ENCODE data around the gene GDF2. TPM values are rescaled to one million over a fixed set of nuclear protein-coding genes. Genes with fewer than 3 reads are reported as not detected.
A peak's percentile ranks its signal among the peaks of the same experiment; 100 is the strongest.

Gene GDF2
- polyA plus RNA-seq, 4 donors, result not detected

DNA sequence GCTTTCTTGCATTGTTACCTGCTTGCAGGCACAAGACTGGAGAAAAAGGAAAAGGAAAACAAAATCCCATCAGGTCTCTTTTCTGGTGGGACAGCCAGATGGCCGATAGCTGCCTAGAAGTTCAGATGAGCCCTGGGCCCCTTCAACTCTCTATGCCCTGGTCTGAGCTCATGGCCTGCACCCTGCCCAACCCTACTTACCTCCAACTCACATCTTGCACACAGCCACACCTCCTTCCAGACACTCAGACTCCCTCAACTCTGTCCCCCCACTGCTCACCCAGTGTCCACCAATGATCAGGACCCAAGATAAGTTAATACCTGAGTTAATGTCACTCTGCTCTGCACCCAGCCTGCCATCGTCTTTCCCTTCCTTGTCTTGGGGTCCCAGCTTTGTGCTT lies 36.8 kb downstream of the GDF2 start:
- Histone ChIP-seq H3K9me3 (ENCODE audit: control insufficient read depth in 2 of 2, insufficient read depth in 1 of 2, low read depth in 1 of 2, low read length in 1 of 2) (no peaks in the 10 kb centered on the region), H3K27ac (ENCODE audit: low read depth in 1 of 3, low read length in 2 of 3) (no peak overlapping the region), H3K27me3 (ENCODE audit: control insufficient read depth in 3 of 3, insufficient read depth in 3 of 3, low read length in 3 of 3) (no peaks in the 10 kb centered on the region), H3K4me1 (ENCODE audit: control insufficient read depth in 3 of 3, insufficient read depth in 2 of 3, low read depth in 1 of 3, low read length in 2 of 3) (peaks cover 0 to 17% (median 3%) of the 10 kb centered on the region in 3 donors), H3K36me3 (ENCODE audit: control insufficient read depth in 3 of 3, insufficient read depth in 2 of 3, low read depth in 1 of 3, low read length in 3 of 3) (no peaks in the 10 kb centered on the region), H3K4me3 (ENCODE audit: low read depth in 1 of 3, low read length in 3 of 3) (no peak overlapping the region)
- FAIRE-seq (no peak), DNase-seq (no peak)
- 79 to 93% (median 88%) methylated on average over 2 of the region's 2 CpGs for WGBS, 3 donors

DNA sequence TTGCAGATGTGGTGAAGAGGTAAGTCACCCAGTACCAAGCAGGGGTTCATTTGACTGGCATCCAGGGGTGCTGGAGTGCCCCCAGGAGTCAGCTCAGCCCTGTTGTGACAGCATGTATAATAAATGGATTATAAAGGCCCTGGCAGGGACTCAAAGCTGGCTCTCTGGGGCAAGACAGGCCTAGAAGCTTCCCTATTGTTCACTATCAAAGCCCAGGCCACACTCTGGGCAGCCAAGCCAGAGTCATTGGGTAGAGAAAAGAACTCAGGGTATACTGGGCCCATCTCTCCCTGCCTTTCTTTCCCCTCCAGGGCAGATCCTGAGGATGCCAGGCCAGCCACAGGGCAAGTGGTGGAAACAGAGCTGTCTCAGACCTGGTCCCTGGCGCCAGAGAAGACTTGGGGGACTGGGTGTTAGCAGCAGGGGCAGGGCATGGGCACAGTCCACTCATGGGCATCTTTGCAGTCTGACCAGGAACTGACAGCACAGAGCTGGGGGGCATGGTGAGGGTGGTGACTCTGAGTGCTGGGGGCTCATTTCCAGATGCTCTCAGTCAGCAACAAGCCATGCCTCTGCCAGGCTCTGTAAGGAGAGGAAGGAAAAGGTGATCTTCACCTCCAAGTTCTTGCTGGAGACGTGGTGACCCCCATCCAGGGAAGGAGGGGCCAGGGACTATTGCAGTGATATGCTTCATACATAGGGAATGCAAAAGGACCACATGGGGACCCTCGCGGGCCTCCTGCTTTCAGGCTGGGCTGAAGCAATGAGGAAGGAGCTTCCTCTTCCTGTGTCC lies 37.6 kb downstream of the GDF2 start:
- H3K27me3 ChIP-seq (ENCODE audit: control insufficient read depth in 3 of 3, insufficient read depth in 3 of 3, low read length in 3 of 3), result no peaks in the 10 kb centered on the region
- H3K4me1 ChIP-seq (ENCODE audit: control insufficient read depth in 3 of 3, insufficient read depth in 2 of 3, low read depth in 1 of 3, low read length in 2 of 3), result peaks cover 0 to 24% (median 6%) of the 10 kb centered on the region in 3 donors
- FAIRE-seq (no peak), DNase-seq (no peak)
- no peaks in the 10 kb centered on the region for H3K9me3 ChIP-seq (ENCODE audit: control insufficient read depth in 2 of 2, insufficient read depth in 1 of 2, low read depth in 1 of 2, low read length in 1 of 2)
- no peak overlapping the region for H3K4me3 ChIP-seq (ENCODE audit: low read depth in 1 of 3, low read length in 3 of 3)
- H3K27ac ChIP-seq (ENCODE audit: low read depth in 1 of 3, low read length in 2 of 3), result no peak overlapping the region
- WGBS, 3 donors, result 70 to 89% (median 84%) methylated on average over 4 of the region's 4 CpGs
- H3K36me3 ChIP-seq (ENCODE audit: control insufficient read depth in 3 of 3, insufficient read depth in 2 of 3, low read depth in 1 of 3, low read length in 3 of 3), result no peaks in the 10 kb centered on the region

DNA sequence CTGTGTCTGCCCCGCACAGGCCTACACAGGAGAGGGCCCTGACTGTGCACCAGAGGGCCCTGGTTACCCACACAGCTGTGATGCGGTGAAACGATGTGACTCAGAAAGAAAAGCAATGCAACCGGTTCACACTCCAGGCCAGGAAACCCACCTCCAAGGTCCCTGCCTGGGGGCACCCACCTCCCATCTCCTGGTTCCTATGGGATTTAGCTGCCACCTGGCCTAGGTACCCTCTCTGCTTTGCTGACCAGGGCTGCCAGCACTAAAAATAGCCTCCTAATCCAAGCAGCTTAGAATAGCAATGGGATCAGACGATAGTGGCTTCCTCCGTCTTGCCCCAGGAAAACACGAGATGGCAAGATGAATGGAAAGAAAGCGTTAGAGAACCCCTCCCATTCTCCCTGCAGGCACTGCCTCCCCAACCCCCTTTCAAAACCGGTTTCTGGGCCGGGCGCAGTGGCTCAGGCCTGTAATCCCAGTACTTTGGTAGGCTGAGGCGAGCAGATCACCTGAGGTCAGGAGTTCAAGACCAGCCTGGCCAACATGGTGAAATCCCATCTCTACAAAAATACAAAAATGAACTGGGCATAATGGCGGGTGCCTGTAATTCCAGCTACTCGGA lies 38.3 kb downstream of the GDF2 start:
- DNase-seq (no peak), FAIRE-seq (no peak)
- H3K27me3 ChIP-seq (ENCODE audit: control insufficient read depth in 3 of 3, insufficient read depth in 3 of 3, low read length in 3 of 3), result no peaks in the 10 kb centered on the region
- H3K27ac ChIP-seq (ENCODE audit: low read depth in 1 of 3, low read length in 2 of 3), result no peak overlapping the region
- H3K36me3 ChIP-seq (ENCODE audit: control insufficient read depth in 3 of 3, insufficient read depth in 2 of 3, low read depth in 1 of 3, low read length in 3 of 3), result no peaks in the 10 kb centered on the region
- no peaks in the 10 kb centered on the region for H3K9me3 ChIP-seq (ENCODE audit: control insufficient read depth in 2 of 2, insufficient read depth in 1 of 2, low read depth in 1 of 2, low read length in 1 of 2)
- H3K4me3 ChIP-seq (ENCODE audit: low read depth in 1 of 3, low read length in 3 of 3), result no peak overlapping the region
- H3K4me1 ChIP-seq (ENCODE audit: control insufficient read depth in 3 of 3, insufficient read depth in 2 of 3, low read depth in 1 of 3, low read length in 2 of 3), result peaks cover 0 to 28% (median 6%) of the 10 kb centered on the region in 3 donors
- 87 to 91% (median 90%) methylated on average over 14 of the region's 14 CpGs for WGBS, 3 donors

DNA sequence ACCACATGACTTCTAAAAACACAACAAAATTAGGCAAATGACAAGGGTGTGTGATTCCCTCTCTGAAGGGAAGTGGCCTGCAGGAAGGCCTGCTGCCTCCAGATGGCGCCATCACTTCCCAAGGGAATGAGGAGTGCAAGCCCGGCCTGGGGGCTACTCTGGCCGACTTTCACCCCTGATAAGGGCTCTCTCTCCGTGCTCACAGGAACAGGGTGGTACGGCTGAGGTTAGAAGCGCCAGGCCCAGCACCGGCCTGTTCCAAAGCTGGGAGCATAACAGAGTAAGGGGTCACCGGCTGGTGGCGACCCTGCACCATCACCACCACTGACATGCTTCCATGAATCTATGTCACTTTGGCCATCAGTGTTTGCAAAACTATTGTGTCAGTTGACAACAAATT lies 39.0 kb downstream of the GDF2 start:
- peaks cover 0 to 28% (median 6%) of the 10 kb centered on the region in 3 donors for H3K4me1 ChIP-seq (ENCODE audit: control insufficient read depth in 3 of 3, insufficient read depth in 2 of 3, low read depth in 1 of 3, low read length in 2 of 3)
- peaks cover 0 to 2% (median 0%) of the 10 kb centered on the region in 3 donors for H3K36me3 ChIP-seq (ENCODE audit: control insufficient read depth in 3 of 3, insufficient read depth in 2 of 3, low read depth in 1 of 3, low read length in 3 of 3)
- H3K27me3 ChIP-seq (ENCODE audit: control insufficient read depth in 3 of 3, insufficient read depth in 3 of 3, low read length in 3 of 3), result no peaks in the 10 kb centered on the region
- DNase-seq (peak in 1 of 2 donors; percentile 51), FAIRE-seq (no peak)
- WGBS, 3 donors, result 54 to 59% (median 57%) methylated on average over 9 of the region's 9 CpGs
- no peaks in the 10 kb centered on the region for H3K9me3 ChIP-seq (ENCODE audit: control insufficient read depth in 2 of 2, insufficient read depth in 1 of 2, low read depth in 1 of 2, low read length in 1 of 2)
- no peak overlapping the region for H3K4me3 ChIP-seq (ENCODE audit: low read depth in 1 of 3, low read length in 3 of 3)
- no peak overlapping the region for H3K27ac ChIP-seq (ENCODE audit: low read depth in 1 of 3, low read length in 2 of 3)

DNA sequence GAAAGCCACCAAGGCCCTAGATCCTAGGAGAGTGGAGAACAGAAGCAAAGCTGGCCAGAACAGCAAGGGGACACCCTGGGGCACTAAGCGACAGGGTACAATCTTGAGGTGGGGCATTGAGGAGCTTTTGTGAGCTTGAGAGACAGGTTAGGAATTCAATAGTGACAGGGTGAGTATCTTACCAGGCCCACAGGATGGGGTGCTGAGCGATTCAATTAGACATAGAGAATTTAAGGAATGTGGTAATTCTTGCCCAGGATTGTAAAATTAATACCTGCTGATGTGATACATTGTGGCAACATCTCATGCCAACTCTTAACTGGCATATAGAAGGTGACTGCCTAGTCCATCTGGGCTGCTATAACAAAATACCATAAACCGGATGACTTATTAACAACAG lies 39.9 kb downstream of the GDF2 start:
- 74 to 84% (median 83%) methylated on average over 3 of the region's 3 CpGs for WGBS, 3 donors
- no peak for FAIRE-seq
- no peak overlapping the region for H3K4me3 ChIP-seq (ENCODE audit: low read depth in 1 of 3, low read length in 3 of 3)
- no peak for DNase-seq
- H3K36me3 ChIP-seq (ENCODE audit: control insufficient read depth in 3 of 3, insufficient read depth in 2 of 3, low read depth in 1 of 3, low read length in 3 of 3), result peaks cover 0 to 4% (median 0%) of the 10 kb centered on the region in 3 donors
- no peaks in the 10 kb centered on the region for H3K9me3 ChIP-seq (ENCODE audit: control insufficient read depth in 2 of 2, insufficient read depth in 1 of 2, low read depth in 1 of 2, low read length in 1 of 2)
- no peaks in the 10 kb centered on the region for H3K27me3 ChIP-seq (ENCODE audit: control insufficient read depth in 3 of 3, insufficient read depth in 3 of 3, low read length in 3 of 3)
- peaks cover 0 to 28% (median 6%) of the 10 kb centered on the region in 3 donors for H3K4me1 ChIP-seq (ENCODE audit: control insufficient read depth in 3 of 3, insufficient read depth in 2 of 3, low read depth in 1 of 3, low read length in 2 of 3)
- peak overlapping the region in 1 of 3 donors; percentile 24 for H3K27ac ChIP-seq (ENCODE audit: low read depth in 1 of 3, low read length in 2 of 3)

DNA sequence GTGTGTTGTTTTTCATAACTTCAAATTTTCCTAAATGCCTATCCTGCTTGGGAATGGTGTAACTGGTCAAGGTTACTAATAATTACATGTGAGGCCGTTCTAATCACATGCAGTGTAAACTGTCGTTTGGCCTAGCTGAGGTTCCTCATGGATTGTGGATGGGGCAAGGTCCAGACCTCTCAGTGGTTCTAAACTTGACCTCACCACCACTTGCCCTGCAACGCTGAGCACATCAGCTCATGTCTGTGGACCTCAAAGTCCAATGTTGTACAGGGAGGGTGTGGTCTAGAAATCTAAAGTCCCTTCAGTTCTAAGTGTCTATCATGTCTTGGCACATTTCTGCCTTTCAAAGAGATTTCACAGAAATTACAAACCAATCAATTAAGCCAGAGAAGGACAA lies 41.5 kb downstream of the GDF2 start:
- 18 to 46% (median 29%) methylated on average over 3 of the region's 3 CpGs for WGBS, 3 donors
- FAIRE-seq (no peak), DNase-seq (peak; percentile 84 to 95)
- H3K27me3 ChIP-seq (ENCODE audit: control insufficient read depth in 3 of 3, insufficient read depth in 3 of 3, low read length in 3 of 3), result no peaks in the 10 kb centered on the region
- peak overlapping the region in 2 of 3 donors; percentile 72 to 78 for H3K27ac ChIP-seq (ENCODE audit: low read depth in 1 of 3, low read length in 2 of 3)
- H3K4me1 ChIP-seq (ENCODE audit: control insufficient read depth in 3 of 3, insufficient read depth in 2 of 3, low read depth in 1 of 3, low read length in 2 of 3), result peaks cover 0 to 28% (median 6%) of the 10 kb centered on the region in 3 donors
- H3K9me3 ChIP-seq (ENCODE audit: control insufficient read depth in 2 of 2, insufficient read depth in 1 of 2, low read depth in 1 of 2, low read length in 1 of 2), result no peaks in the 10 kb centered on the region
- H3K4me3 ChIP-seq (ENCODE audit: low read depth in 1 of 3, low read length in 3 of 3), result no peak overlapping the region
- peaks cover 0 to 18% (median 0%) of the 10 kb centered on the region in 3 donors for H3K36me3 ChIP-seq (ENCODE audit: control insufficient read depth in 3 of 3, insufficient read depth in 2 of 3, low read depth in 1 of 3, low read length in 3 of 3)

DNA sequence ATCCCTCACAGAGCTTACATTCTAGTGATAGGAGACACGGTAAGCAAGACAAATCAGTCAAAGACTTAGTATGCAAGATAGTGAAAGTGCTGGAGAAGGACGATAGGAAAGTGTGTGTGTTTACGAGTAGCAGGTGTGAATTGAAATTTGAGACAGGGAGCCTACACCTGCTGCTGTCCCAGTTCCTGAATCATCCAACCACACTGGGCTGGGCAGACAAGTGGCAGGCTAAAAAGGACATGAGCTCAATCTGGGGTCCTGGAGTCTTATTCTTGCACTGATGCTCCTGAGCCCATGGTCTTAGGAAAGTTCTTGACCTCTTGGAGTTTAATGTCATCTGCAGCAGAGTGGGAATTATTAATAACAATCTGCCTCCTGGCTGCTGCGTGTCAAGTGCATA lies 42.1 kb downstream of the GDF2 start:
- Histone ChIP-seq H3K4me3 (ENCODE audit: low read depth in 1 of 3, low read length in 3 of 3) (no peak overlapping the region), H3K27ac (ENCODE audit: low read depth in 1 of 3, low read length in 2 of 3) (peak overlapping the region in 2 of 3 donors; percentile 62 to 72), H3K36me3 (ENCODE audit: control insufficient read depth in 3 of 3, insufficient read depth in 2 of 3, low read depth in 1 of 3, low read length in 3 of 3) (peaks cover 0 to 18% (median 0%) of the 10 kb centered on the region in 3 donors), H3K27me3 (ENCODE audit: control insufficient read depth in 3 of 3, insufficient read depth in 3 of 3, low read length in 3 of 3) (no peaks in the 10 kb centered on the region), H3K9me3 (ENCODE audit: control insufficient read depth in 2 of 2, insufficient read depth in 1 of 2, low read depth in 1 of 2, low read length in 1 of 2) (no peaks in the 10 kb centered on the region), H3K4me1 (ENCODE audit: control insufficient read depth in 3 of 3, insufficient read depth in 2 of 3, low read depth in 1 of 3, low read length in 2 of 3) (peaks cover 0 to 28% (median 6%) of the 10 kb centered on the region in 3 donors)
- DNase-seq (peak; percentile 42 to 46), FAIRE-seq (no peak)
- 18 to 56% (median 29%) methylated on average over 4 of the region's 4 CpGs for WGBS, 3 donors

DNA sequence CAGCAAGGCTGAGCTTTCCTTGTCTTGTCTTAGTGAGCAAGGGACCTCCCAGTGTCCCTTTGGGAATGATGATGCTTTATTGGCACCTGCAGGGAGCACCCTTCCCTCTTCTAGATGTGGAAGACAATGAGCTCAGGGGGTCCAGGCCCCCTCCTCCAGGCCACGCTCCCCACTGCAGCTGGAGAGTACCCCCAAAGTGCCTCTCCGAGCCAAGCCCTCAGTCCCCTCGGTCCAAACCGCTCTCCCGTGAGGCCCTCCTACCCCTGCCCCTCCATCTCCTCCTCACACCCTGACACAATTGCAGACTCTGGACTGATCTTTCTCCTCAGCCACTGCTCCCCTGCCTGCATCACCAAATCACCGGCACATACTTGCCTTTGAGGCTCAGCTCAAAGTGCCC lies 42.7 kb downstream of the GDF2 start:
- Histone ChIP-seq H3K27me3 (ENCODE audit: control insufficient read depth in 3 of 3, insufficient read depth in 3 of 3, low read length in 3 of 3) (no peaks in the 10 kb centered on the region), H3K4me1 (ENCODE audit: control insufficient read depth in 3 of 3, insufficient read depth in 2 of 3, low read depth in 1 of 3, low read length in 2 of 3) (peaks cover 0 to 28% (median 6%) of the 10 kb centered on the region in 3 donors), H3K27ac (ENCODE audit: low read depth in 1 of 3, low read length in 2 of 3) (peak overlapping the region in 1 of 3 donors; percentile 72), H3K9me3 (ENCODE audit: control insufficient read depth in 2 of 2, insufficient read depth in 1 of 2, low read depth in 1 of 2, low read length in 1 of 2) (no peaks in the 10 kb centered on the region), H3K4me3 (ENCODE audit: low read depth in 1 of 3, low read length in 3 of 3) (no peak overlapping the region), H3K36me3 (ENCODE audit: control insufficient read depth in 3 of 3, insufficient read depth in 2 of 3, low read depth in 1 of 3, low read length in 3 of 3) (peaks cover 0 to 21% (median 0%) of the 10 kb centered on the region in 3 donors)
- FAIRE-seq, result no peak
- WGBS, 3 donors, result 59 to 83% (median 73%) methylated on average over 6 of the region's 6 CpGs
- no peak for DNase-seq

All from small intestine (tissue), 7 donors.